ENCODE data around the gene ZNF827. TPM values are rescaled to one million over a fixed set of nuclear protein-coding genes. Genes with fewer than 3 reads are reported as not detected.

Gene ZNF827
- total and polyA plus RNA-seq, 2 of the 8 experiments (the other 6 are each of a cell fraction or from before 2014, with no cell fraction given), result 25.3 to 26.2 TPM

DNA sequence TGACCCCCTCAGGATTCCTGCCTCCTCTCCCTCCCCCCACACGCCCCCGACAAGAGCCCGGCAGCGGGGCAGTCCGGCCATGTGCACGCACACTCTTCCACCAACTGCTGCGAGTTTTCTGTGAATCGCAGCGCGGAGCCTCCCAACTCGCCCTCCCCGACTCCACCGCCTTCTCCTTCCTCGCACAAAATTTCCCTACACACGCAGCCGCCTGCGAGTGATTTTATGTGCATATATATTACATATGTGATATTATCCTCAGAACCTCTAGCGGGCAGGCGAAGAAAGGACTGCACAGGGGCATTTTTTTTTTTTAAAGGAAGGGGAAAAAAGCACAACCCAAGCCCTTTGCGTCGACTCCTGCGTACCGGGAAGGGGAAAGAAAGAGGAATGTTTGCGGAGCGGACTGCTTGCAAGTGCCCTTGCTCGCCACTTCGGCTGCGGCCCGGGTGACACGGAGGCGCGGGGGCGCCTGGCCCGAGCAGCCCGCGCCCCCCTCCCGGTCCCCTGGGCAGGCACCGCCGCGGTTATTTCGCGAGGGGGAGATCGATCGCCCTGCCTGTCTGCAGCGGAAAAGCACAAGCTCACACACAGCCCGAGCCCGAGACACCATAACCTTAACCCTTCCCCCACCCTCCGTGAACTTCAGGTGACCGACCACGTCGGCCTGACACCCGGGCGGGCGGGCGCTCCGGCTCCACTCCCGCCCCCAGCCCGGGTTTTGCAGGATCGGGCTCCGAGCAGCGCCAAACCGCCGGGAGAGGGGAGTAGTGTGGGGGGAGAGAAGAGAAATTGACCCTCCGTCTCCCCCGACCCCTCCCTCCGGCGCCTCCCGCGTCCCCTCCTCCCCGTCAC, 2.3 kb downstream of the ZNF827 start (continued):
- TF ChIP-seq, protein P1, sequence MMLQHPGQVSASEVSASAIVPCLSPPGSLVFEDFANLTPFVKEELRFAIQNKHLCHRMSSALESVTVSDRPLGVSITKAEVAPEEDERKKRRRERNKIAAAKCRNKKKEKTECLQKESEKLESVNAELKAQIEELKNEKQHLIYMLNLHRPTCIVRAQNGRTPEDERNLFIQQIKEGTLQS (IDR thresholded peaks at IDR 0.05; ENCODE audit: insufficient read depth, low read depth, low read length), result no peak
- TF ChIP-seq POLR2AphosphoS5 (IDR thresholded peaks at IDR 0.05; ENCODE audit: low read depth, low read length) (peak; percentile 22; the same call in 1 of the 2 replicates), NANOG (IDR thresholded peaks at IDR 0.05; ENCODE audit: insufficient read depth, low read depth, low read length, poor library complexity, severe bottlenecking) (peak; percentile 8), MAFK (IDR thresholded peaks at IDR 0.05; ENCODE audit: low read depth, low read length) (no peak), SRF (IDR thresholded peaks at IDR 0.05; ENCODE audit: low read depth, low read length) (no peak), RFX5 (IDR thresholded peaks at IDR 0.05; ENCODE audit: borderline replicate concordance, low read depth, low read length) (no peak), PHF8 (conservative IDR thresholded peaks at IDR 0.05; ENCODE audit: low read depth, low read length) (0 out of 2 replicates have a peak, but pooled peaks have one; percentile 22), RXRA (IDR thresholded peaks at IDR 0.05; ENCODE audit: insufficient read depth, low read depth, low read length) (peak; percentile 74; the same call in 1 of the 2 replicates), EP300 (IDR thresholded peaks at IDR 0.05; ENCODE audit: borderline replicate concordance in 1 of 2, low read depth in 2 of 2, low read length in 2 of 2) (no peak), SAP30 (IDR thresholded peaks at IDR 0.05; ENCODE audit: insufficient read depth, insufficient replicate concordance, low read length) (peak; percentile 49), RBBP5 (IDR thresholded peaks at IDR 0.05; ENCODE audit: borderline replicate concordance, low read depth, low read length) (no peak; the same call in none of the 2 replicates), EGR1 (IDR thresholded peaks at IDR 0.05; ENCODE audit: borderline replicate concordance, low read depth, low read length) (no peak), TBP (IDR thresholded peaks at IDR 0.05; ENCODE audit: low read depth, low read length) (no peak; the same call in 1 of the 2 replicates), NRF1 (IDR thresholded peaks at IDR 0.05; ENCODE audit: low read depth, low read length) (no peak), CTBP2 (IDR thresholded peaks at IDR 0.05; ENCODE audit: borderline replicate concordance, insufficient read depth, insufficient read length, low read length) (no peak), RAD21 (IDR thresholded peaks at IDR 0.05 in 1 of 2, conservative IDR thresholded peaks at IDR 0.05 in 1 of 2; ENCODE audit: low read depth in 2 of 2, low read length in 2 of 2) (no peak), JUN (IDR thresholded peaks at IDR 0.05; ENCODE audit: low read depth, low read length) (no peak), KDM1A (IDR thresholded peaks at IDR 0.05; ENCODE audit: borderline replicate concordance, low read length) (no peak), CHD1 (IDR thresholded peaks at IDR 0.05; ENCODE audit: low read depth, low read length) (no peak), POU5F1 (IDR thresholded peaks at IDR 0.05; ENCODE audit: low read depth, low read length) (no peak), SP2 (IDR thresholded peaks at IDR 0.05; ENCODE audit: low read length) (no peak), JUND (IDR thresholded peaks at IDR 0.05; ENCODE audit: low read length) (no peak)

Measured in H1 (cell line).